GM18520 (cell line): Measurements from ENCODE around the gene UMPS.

Experiments
- ATAC-seq: cut with Tn5 transposase; IDR thresholded peaks from one replicate; pipeline ENCODE4 v1.9.1; 2021; ENCODE audit not compliant: unreplicated experiment

Gene UMPS

DNA sequence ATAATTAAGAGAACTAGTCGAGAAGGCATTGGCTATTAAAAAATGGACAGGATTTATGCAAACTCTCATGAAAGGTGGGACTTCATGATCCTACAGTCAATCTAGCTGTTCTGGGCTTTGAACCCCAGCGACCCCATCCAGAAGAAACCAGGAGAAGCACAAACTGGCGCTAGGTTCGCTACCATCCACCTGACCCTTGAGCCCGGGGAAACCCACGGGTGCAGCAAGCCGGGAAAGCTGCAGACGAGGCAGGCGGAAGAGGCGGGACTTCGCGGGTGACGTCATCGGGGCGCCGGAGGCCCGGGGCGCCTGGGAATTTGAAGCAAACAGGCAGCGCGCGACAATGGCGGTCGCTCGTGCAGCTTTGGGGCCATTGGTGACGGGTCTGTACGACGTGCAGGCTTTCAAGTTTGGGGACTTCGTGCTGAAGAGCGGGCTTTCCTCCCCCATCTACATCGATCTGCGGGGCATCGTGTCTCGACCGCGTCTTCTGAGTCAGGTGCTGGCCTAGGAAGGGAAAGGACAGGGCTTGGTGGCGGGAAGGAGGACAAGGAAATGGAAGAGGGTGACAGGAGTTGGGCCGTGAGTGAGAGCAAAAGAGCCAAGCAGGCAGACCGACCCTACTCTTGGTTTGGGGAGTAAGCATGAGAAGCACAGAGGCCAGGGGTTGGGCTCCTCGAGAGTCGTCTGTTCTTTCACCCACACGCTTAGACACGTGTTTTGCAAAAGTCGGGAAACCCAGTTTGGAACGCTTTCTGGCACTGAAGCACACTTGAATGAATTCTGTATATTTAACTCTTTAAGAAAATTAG is at the start of gene UMPS:
Gene UMPS (plus strand): TSS at position 324 of the 812 bp plus-strand sequence. CDS start 20 bp downstream, at position 344.
- peak; percentile 89 for ATAC-seq

GRCh38 chr3:124680521-124680920 is 49.7 kb upstream of the UMPS start:
- no peak for ATAC-seq

DNA sequence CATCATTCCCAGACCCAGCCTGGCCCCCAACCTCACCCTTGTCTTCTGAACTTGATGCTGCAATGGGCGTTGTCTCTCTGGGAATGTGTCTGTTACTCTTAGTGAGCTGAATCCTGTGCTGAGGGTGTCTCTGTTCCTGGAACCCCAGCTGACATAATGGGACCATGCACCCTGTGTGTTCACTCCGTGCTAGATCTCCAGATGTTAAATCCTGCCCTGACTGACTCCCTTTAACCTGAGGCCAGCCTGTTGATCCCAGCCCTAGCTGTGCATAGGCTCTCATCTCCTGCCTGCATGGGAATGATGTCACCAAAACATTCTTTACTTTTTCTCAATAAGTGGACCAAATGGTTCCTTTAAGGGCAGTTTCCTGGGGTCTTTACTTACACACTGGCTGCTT is 48.0 kb upstream of the UMPS start:
- no peak for ATAC-seq

GRCh38 chr3:124684459-124684858 is 45.8 kb upstream of the UMPS start:
- no peak for ATAC-seq

DNA sequence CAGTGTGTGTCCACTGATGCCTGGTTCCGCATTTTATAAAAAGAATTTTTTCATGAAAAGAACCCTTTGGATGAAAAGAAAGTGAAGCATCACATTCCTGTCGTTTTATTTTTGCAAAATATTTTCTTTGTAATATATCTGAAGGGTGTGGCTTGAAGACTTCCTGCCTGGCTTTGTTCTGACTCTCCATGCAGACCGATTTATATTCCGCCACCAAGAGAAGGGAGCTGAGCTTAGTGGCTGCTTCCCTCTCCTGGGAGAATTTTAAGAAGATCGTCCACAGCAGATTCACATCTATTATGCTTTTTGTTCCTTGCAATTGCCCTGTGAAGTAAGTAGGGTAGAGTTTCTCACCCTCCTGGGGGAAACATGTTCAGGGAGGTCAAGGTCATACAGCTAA is 45.2 kb upstream of the UMPS start:
- ATAC-seq: no peak

DNA sequence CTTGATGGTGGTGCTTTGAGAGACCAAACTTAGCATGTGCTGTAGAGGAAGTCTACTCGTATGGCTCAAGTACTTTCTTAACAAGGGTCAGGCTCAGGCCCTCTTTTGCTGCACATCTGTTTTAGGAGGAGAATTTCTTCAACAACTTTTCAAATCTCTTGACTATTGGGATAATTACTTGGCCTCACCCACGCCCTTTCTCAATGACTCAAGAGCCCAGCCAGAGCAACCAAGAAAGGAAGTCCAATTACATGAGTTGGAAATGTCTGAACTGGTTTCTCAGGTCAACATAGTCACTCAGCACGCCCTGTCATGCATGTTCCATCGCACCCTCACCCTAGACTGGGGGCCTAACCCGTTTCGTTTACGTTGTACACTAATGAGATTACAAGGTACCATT is 44.8 kb upstream of the UMPS start:
- no peak for ATAC-seq

- no peak for ATAC-seq
Observed at GRCh38 chr3:124686028-124686670, 44.1 kb upstream of the UMPS start.

DNA sequence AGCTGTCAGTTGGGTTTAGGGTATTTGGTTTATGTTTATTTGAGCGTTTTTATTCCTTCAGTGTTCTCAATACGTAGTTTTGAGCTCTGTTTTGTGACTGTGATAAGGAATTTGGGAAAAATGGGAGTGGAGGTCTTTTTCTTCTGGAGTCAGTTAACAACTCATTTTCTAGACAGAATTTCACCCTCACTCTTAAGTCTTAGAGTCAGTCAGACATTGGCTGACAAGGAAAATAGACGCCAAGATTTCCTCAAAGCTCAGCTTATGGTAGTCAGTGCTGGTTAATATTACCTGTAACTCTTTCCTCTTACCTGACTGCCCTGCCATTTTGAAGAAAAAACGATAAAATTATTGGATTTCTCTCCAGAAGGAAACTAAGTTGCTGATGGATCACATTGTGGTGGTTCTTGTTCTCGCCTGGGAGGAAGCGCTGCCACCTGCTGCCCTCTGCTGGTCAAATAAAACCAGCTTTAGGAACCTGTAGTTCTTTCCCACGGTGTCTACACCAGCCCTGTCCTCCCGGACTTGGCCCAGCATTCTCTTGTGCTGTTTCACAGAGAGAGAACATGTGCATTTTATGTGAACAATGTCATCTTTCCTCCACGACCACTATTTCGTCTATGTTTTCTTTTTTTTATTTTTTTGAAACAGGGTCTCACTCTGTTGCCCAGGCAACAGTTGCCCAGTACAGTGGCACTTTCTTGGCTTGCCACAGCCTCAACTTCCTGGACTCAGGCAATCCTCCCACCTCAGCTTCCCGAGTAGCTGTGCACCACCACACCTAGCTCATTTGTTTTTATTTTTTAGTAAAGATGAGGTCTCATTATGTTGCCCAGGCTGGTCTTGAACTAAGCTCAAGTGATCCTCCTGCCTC is 41.4 kb upstream of the UMPS start:
- ATAC-seq: no peak

DNA sequence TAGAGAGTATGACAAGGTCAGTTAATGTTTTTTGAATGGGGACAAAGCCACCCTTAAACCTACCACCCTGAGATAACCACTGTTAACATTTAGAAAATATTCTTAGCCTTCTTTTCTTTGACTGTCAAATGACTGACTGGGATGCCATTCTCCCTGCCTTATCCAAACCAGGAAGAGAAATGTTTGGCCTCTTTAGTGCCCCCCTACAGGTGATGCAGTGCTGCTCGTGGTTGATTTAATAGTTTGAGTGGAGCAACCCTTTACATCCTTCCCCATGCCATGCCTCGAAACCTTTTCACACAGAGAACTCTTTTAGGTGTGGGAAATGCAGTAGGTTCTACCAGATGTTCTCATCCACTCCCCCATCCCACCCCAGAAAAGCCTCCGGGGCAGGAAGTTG is 38.7 kb upstream of the UMPS start:
- no peak for ATAC-seq

GRCh38 chr3:124694486-124694885 is 35.8 kb upstream of the UMPS start:
- no peak for ATAC-seq

DNA sequence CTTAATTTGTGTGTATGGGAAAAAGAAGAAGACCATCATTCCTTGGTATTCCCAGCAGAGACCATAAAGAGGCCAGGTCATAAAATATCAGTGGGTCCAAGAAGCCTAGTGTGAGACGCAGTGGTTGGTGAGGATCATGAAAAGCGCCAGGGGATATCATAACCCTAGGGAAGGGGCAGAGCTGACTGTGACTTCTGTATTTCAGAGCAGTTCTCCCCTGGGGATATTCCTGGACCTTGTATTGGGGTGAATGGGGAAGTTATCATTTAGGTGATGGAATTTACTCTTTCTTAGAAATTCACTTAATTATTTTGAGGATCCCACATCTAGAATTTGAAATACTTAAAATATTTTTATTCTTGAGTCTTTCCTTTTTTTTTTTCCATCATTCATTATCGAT is 34.9 kb upstream of the UMPS start:
- ATAC-seq: no peak

GRCh38 chr3:124696006-124696405 is 34.2 kb upstream of the UMPS start:
- ATAC-seq: no peak

- no peak for ATAC-seq
Observed at GRCh38 chr3:124697302-124697701, 33.0 kb upstream of the UMPS start.

DNA sequence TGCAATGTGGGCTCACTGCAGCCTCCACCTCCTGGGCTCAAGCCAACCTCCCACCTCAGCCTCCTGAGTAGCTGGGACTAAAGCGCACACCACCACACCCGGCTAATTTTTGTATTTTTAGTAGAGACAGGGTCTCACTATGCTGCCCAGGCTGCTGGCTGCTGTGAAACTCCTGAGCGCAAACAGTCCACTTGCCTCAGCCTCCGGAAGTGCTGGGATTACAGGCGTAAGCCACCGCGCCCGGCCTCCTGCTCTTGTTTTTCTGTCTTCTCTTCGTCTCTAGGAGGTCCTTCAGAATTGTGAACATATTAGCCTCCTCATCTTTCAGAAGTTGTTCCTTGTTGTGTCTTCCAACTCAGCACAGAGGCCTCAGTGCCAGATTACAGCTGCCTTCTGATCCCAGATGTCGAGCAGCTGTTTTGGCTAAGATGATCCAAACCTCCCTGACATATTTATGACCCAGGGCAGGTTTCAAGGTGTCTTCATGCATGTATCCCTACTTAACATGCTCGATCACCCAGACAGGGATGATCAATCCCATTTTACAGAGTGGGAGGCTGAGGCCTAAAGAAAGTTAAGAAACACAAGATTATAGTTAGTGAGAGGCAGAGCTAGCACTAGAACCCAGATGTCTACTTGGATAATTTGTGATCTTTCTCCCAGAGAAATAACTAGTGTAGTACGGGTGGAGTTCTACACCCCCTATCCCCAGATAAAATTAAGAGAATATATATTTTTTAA is 32.1 kb upstream of the UMPS start:
- no peak for ATAC-seq

GRCh38 chr3:124699051-124699450 is 31.2 kb upstream of the UMPS start:
- ATAC-seq: no peak

DNA sequence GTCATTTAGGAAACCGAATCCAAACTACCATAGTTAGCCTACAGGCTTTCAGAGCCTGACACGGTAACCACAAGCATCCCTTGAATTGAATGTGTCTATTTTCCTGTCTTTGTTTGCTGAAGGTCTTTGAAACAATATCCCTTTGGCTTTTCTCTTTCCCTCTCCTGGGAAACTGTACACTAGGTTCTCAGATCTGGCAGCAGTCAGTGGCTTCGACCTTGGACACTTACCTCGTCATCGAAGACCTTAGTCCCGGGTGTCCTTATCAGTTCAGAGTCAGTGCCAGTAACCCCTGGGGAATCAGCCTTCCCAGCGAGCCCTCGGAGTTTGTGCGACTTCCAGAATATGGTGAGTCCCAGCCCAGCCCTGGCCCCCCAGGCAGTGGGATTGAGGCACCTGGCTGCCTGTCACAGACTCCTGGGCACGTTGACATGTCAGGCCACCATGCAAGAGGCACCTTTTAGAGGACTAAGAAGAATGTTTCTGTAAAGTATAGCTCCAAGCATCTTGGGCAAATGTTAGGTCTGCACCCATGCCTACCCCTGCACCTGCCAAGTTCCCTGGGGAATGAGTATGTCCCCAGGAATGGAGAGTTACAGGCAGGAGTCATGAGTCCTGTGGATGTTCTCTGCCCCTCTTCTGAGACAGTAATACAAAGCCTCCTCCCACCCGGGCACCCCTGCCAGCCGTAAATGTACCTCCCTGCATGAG is 30.4 kb upstream of the UMPS start:
- no peak for ATAC-seq

GRCh38 chr3:124700880-124701684 is 29.2 kb upstream of the UMPS start:
- no peak for ATAC-seq

GRCh38 chr3:124701687-124702086 is 28.6 kb upstream of the UMPS start:
- no peak for ATAC-seq

GRCh38 chr3:124702950-124703349 is 27.3 kb upstream of the UMPS start:
- ATAC-seq: no peak
